DOHH2 (cell line): ENCODE measurements around the gene VWC2.

Experiments
- EZH2phosphoT487 ChIP-seq: fragments of 200-600 bp; sonication (generic); IDR thresholded peaks from 2 replicates; pipeline ENCODE4 v1.6.1; 2017; ENCODE audit warnings: borderline replicate concordance, mild to moderate bottlenecking, antibody characterized with exemption, low read length, moderate library complexity, mixed read lengths
- TF ChIP-seq, protein P1 (sequence below): fragments of 200-600 bp; sonication (generic); IDR thresholded peaks from one replicate; pipeline ENCODE4 v1.5.1; 2014; ENCODE audit warnings: antibody characterized with exemption, mild to moderate bottlenecking, low read depth, low read length; ENCODE audit not compliant: poor library complexity, severe bottlenecking

DNA sequence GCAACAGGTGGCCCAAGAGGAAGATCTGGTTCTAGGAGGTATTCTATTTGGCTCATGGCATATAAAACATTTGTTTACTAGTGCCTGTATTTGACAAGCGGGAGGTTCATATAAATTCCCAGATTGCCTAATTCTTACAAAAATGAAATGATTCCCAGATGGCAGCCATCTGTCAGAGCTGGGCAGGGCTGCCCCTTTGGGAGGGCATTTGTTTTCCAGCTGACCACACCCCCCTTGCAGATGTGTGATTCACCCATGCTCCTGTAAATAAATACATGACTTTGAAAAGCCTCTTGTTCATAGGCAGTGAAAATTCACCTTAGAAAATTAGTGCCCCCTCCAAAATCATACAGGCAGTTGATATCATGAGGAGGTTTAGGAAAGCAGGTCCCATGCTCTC, 8.6 kb downstream of the VWC2 start:
- TF ChIP-seq, protein P1, sequence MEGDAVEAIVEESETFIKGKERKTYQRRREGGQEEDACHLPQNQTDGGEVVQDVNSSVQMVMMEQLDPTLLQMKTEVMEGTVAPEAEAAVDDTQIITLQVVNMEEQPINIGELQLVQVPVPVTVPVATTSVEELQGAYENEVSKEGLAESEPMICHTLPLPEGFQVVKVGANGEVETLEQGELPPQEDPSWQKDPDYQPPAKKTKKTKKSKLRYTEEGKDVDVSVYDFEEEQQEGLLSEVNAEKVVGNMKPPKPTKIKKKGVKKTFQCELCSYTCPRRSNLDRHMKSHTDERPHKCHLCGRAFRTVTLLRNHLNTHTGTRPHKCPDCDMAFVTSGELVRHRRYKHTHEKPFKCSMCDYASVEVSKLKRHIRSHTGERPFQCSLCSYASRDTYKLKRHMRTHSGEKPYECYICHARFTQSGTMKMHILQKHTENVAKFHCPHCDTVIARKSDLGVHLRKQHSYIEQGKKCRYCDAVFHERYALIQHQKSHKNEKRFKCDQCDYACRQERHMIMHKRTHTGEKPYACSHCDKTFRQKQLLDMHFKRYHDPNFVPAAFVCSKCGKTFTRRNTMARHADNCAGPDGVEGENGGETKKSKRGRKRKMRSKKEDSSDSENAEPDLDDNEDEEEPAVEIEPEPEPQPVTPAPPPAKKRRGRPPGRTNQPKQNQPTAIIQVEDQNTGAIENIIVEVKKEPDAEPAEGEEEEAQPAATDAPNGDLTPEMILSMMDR, result no peak
- TF ChIP-seq EZH2phosphoT487, result no peak
